A673 (cell line): ENCODE measurements around the gene DPY30.

ENCODE experiments used
- CTCF ChIP-seq: fragments of 300-800, 200-600 bp; sonication (generic); conservative IDR thresholded peaks from 2 replicates; pipeline ENCODE4 v1.5.1; 2017; ENCODE audit warnings: low read depth, mild to moderate bottlenecking, antibody characterized with exemption, low read length, moderate library complexity, mixed read lengths
- EZH2 ChIP-seq: fragments of 200-600 bp; sonication (generic); IDR thresholded peaks from 2 replicates; pipeline ENCODE4 v1.6.1; 2017; ENCODE audit warnings: borderline replicate concordance, low read depth, mild to moderate bottlenecking, mixed read lengths, antibody characterized with exemption, low read length; ENCODE audit not compliant: poor library complexity, severe bottlenecking

GRCh38 chr2:31979956-31980355 lies 59.6 kb downstream of the DPY30 start:
- TF ChIP-seq CTCF (no peak), EZH2 (no peak)
